Testis (tissue), 3 donors: ENCODE measurements around the gene TENM4. TPM values are rescaled to one million over a fixed set of nuclear protein-coding genes. Genes with fewer than 3 reads are reported as not detected.

Experiments used
- DNase-seq: peaks from one replicate; pipeline ENCODE4 v3.0.0-alpha.2; 2019
- H3K27ac ChIP-seq, 2 donors: fragments of 200-600 bp; sonication (generic); one replicate each; pipeline ENCODE4 v1.5.1; 2019
- H3K27me3 ChIP-seq: fragments of 200-600 bp; sonication (generic); one replicate; pipeline ENCODE4 v1.5.1; 2019
- H3K36me3 ChIP-seq: fragments of 200-600 bp; sonication (generic); one replicate; pipeline ENCODE4 v1.5.1; 2017; ENCODE audit warnings: low read depth; ENCODE audit errors: missing control alignments
- H3K4me1 ChIP-seq: fragments of 200-600 bp; sonication (generic); one replicate; pipeline ENCODE4 v1.5.1; 2019
- H3K4me3 ChIP-seq, 2 donors: fragments of 200-600 bp; sonication (generic); one replicate each; pipeline ENCODE4 v1.5.1; 2017 to 2019
- H3K9me3 ChIP-seq: fragments of 200-600 bp; sonication (generic); one replicate; pipeline ENCODE4 v1.5.1; 2017
- POLR2A ChIP-seq: fragments of 450-650 bp; IDR thresholded peaks from one replicate; pipeline ENCODE4 v1.6.1; 2017; ENCODE audit warnings: antibody characterized with exemption, mild to moderate bottlenecking, moderate library complexity
- WGBS, 2 donors: methylation state at CpG; one replicate each; pipeline ENCODE4 v1.1.5; 2018; 5-methylcytosine and 5-hydroxymethylcytosine counted together
- intact Hi-C: fragments of 100-400 bp; cut with DNase I; formaldehyde crosslinking; loops from one replicate; pipeline ENCODE4 v1.15.1; 2023; ENCODE audit warnings: low total_unique reads
- polyA plus RNA-seq: library from polyadenylated mRNA; stranded (reverse); fragments of 350-450 nt; fragmentation: Illumina TruSeq; extraction: RNeasy Lipid Tissue Mini Kit (QIAGEN cat#74804); gene quantifications from one replicate; pipeline ENCODE4 v1.2.3, GENCODE V29; 2014; ENCODE audit warnings: low read depth, low replicate concordance; ENCODE audit not compliant: insufficient read depth
- total RNA-seq, 2 donors: library from RNA; depleted of rRNA; stranded (reverse); fragments of >200 nt; gene quantifications; one replicate each; pipeline ENCODE4 v1.2.3, GENCODE V29; 2016
- TF ChIP-seq, protein P1 (sequence below), 3 experiments: fragments of 450-650 bp in 2 of 3; fragments of 200-600 bp in 1 of 3; sonication (generic) in 1 of 3; IDR thresholded peaks; one replicate each; pipeline ENCODE4 v1.5.1; 2016 to 2019; ENCODE audit warnings: antibody characterized with exemption in 3 of 3, mild to moderate bottlenecking in 2 of 3, moderate library complexity in 1 of 3

Gene TENM4
- total and polyA plus RNA-seq, 3 donors from 2014 or later, result 10.6 to 17.9 (median 11.4) TPM

DNA sequence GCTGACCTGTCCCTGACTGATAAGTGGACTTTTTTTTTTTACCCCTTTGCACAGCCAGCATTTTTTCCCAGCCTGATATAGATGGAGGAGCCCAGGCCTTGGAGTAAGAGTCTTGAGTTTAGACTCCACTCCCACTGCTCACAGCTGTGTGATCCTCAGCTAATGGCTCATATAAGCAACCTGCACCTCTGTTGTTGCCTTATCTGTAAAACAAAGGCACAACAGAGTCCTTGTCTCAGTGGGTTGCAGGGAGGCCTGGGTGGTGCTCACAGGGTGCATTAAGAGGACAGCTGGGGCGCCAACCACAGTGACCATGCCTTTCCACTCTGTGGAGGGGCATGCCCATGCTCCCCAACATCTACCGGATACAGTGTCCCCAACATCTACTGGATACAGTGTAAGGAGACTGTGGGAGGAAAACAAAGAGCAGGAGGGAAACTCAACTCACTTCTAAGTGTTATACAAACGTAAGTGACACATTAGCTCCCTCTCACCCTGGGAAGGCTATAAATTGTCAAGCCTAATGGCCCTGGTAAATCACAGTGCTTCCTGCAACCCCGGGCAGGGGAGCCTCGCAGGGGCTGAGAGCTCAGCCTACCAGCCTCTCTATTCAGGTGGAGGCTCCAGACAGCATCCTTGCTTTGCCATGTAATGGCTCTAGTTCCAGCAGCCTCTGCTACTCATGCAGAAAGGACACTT is 109.5 kb downstream of the TENM4 start:
- intact Hi-C loops, result no loop called here
- Histone ChIP-seq H3K4me3 (no peak overlapping the region), H3K9me3 (no peaks in the 10 kb centered on the region), H3K27ac (no peak overlapping the region), H3K36me3 (no peaks in the 10 kb centered on the region), H3K27me3 (no peaks in the 10 kb centered on the region), H3K4me1 (no peaks in the 10 kb centered on the region)
- WGBS, 2 donors, result 66% methylated on average over 5 of the region's 5 CpGs
- peak; percentile 31 for DNase-seq
- no peak for TF ChIP-seq POLR2A
- TF ChIP-seq, protein P1, sequence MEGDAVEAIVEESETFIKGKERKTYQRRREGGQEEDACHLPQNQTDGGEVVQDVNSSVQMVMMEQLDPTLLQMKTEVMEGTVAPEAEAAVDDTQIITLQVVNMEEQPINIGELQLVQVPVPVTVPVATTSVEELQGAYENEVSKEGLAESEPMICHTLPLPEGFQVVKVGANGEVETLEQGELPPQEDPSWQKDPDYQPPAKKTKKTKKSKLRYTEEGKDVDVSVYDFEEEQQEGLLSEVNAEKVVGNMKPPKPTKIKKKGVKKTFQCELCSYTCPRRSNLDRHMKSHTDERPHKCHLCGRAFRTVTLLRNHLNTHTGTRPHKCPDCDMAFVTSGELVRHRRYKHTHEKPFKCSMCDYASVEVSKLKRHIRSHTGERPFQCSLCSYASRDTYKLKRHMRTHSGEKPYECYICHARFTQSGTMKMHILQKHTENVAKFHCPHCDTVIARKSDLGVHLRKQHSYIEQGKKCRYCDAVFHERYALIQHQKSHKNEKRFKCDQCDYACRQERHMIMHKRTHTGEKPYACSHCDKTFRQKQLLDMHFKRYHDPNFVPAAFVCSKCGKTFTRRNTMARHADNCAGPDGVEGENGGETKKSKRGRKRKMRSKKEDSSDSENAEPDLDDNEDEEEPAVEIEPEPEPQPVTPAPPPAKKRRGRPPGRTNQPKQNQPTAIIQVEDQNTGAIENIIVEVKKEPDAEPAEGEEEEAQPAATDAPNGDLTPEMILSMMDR (IDR thresholded peaks at IDR 0.05), result no peak

DNA sequence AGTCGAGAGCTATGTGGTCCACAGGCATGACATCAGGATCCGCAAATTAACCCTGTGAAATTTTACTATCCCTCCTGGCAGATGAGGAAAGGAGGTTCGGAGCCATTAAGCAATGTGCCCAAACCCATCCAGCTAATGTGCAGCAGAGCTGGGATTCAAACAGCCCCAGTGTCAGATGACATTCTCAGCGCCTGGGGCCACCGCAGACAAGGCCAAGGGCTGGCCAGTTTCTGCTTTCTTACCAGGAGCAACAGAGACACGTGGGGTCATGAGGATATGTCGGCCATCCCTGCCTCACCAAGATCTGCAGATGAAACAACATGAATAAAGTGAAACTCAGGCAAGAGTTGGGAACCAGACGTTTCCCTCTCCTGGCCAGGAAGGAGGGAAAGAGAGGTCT is 110.2 kb downstream of the TENM4 start:
- Histone ChIP-seq H3K4me1 (no peaks in the 10 kb centered on the region), H3K9me3 (no peaks in the 10 kb centered on the region), H3K27ac (no peak overlapping the region), H3K4me3 (no peak overlapping the region), H3K36me3 (no peaks in the 10 kb centered on the region), H3K27me3 (no peaks in the 10 kb centered on the region)
- intact Hi-C loops, result no loop called here
- DNase-seq, result no peak
- TF ChIP-seq, protein P1 (IDR thresholded peaks at IDR 0.05), result no peak
- no peak for TF ChIP-seq POLR2A
- WGBS, 2 donors, result 70 to 76% methylated on average over 6 to 8 of the region's 8 CpGs

DNA sequence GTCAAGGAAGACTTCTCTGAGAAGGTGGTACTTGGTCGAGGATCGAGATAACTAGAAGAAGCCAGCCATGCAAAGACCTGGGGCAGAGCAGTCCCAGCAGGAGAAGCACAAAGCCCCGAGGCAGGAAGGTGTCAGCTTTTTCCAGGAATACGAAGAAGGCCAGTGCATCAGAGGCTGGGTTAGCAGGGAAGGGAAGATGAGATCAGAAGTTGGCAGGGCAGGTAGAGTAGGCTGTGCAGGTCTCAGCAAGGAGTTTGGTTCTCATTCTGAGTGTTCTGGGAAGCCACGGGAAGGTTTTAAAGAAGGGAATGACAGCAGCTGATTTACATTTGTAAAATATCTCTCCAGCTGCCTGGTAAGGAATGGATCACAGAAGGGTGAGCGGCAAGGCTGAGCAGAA is 111.3 kb downstream of the TENM4 start:
- Histone ChIP-seq H3K9me3 (no peaks in the 10 kb centered on the region), H3K27ac (no peak overlapping the region), H3K4me3 (no peak overlapping the region), H3K4me1 (no peaks in the 10 kb centered on the region), H3K36me3 (no peaks in the 10 kb centered on the region), H3K27me3 (no peaks in the 10 kb centered on the region)
- 88 to 89% methylated on average over 6 of the region's 6 CpGs for WGBS, 2 donors
- no peak for TF ChIP-seq POLR2A
- TF ChIP-seq, protein P1 (IDR thresholded peaks at IDR 0.05), result no peak
- DNase-seq, result no peak
- intact Hi-C loops, result no loop called here

DNA sequence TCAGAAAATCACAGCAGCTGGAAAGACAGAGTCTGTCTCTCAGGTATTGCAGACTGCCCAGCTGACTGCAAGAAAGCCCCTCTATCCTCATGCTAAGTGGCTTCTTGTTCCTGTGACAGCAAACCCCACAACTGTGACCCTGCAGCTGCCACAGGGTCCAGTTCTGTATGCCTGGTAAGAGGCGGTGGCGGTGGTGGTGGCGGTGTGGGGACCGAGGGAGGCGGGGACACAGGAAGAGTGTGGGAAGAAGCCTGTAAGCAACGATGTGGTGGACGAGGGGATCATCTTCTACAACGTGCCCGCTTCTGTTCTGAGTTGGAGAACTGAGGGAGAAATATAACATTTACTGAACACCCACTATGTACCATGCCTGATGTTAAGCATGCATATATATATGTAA is 112.4 kb downstream of the TENM4 start:
- DNase-seq, result no peak
- Histone ChIP-seq H3K36me3 (no peaks in the 10 kb centered on the region), H3K27ac (no peak overlapping the region), H3K9me3 (no peaks in the 10 kb centered on the region), H3K4me3 (no peak overlapping the region), H3K4me1 (no peaks in the 10 kb centered on the region), H3K27me3 (no peaks in the 10 kb centered on the region)
- intact Hi-C loops, result no loop called here
- WGBS, 2 donors, result 84 to 93% methylated on average over 9 of the region's 9 CpGs
- TF ChIP-seq, protein P1 (IDR thresholded peaks at IDR 0.05), result no peak
- TF ChIP-seq POLR2A, result no peak

DNA sequence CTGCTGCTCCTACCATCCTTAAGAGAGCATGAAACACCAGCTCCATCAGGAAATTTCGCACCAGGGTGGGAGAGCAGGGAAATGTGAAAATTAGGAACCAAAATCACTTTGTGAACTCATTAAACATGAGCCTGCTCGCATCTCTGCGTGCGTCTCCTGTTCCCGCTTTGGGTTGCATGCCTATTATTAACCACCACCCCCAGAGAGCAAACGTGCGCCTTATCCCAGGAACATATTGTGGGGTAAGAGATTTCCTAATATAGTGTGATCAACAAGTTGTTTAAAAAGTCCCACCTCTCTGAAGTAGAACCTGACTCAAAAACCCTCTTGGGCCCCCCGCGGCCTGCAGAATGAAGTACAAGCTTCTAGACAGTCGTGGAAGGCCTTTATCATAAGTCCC is 115.0 kb downstream of the TENM4 start:
- Histone ChIP-seq H3K27ac (no peak overlapping the region), H3K4me3 (no peak overlapping the region), H3K27me3 (no peaks in the 10 kb centered on the region), H3K36me3 (no peaks in the 10 kb centered on the region), H3K4me1 (no peaks in the 10 kb centered on the region), H3K9me3 (no peaks in the 10 kb centered on the region)
- intact Hi-C loops, result no loop called here
- TF ChIP-seq POLR2A, result no peak
- TF ChIP-seq, protein P1 (IDR thresholded peaks at IDR 0.05), result no peak
- WGBS, 2 donors, result 96 to 97% methylated on average over 10 of the region's 10 CpGs
- DNase-seq, result no peak
